SK-MEL-5 (cell line): Measurements from ENCODE around the gene ORM2. TPM values are rescaled to one million over a fixed set of nuclear protein-coding genes. Genes with fewer than 3 reads are reported as not detected.
A peak's percentile ranks its signal among the peaks of the same experiment; 100 is the strongest.
"Not testable (repeated sequence)": the region's sequence is repeated elsewhere in the genome, so short reads cannot be mapped to it uniquely, and the experiment has no call there.

ENCODE experiments used
- DNase-seq: peaks from one replicate; pipeline ENCODE4 v3.0.0-alpha.2; 2016; ENCODE audit warnings: low read depth, low spot score
- in situ Hi-C: cut with HindIII; loops from 2 replicates; pipeline ENCODE4 v1.10.0; 2016; ENCODE audit warnings: low sequenced_read_pairs, high pct_unique_total_duplicates, low pct_unique_long_range_greater_than_20kb
- total RNA-seq: library from RNA; depleted of rRNA; stranded (reverse); fragments of >200 nt; shearing (Covaris generic); gene quantifications from 2 replicates; pipeline ENCODE4 v1.2.3, GENCODE V29; 2014

The ORM2 gene
- total RNA-seq, 1 experiment from 2014 or later: not detected

- in situ Hi-C loops: no loop called here
- no peak for DNase-seq
Observed at GRCh38 chr9:114308361-114308950, 21.2 kb upstream of the ORM2 start.

GRCh38 chr9:114309096-114309495 is 20.6 kb upstream of the ORM2 start:
- in situ Hi-C loops: no loop called here
- no peak for DNase-seq

- in situ Hi-C loops: no loop called here
- no peak for DNase-seq
Observed at GRCh38 chr9:114310471-114311450, 18.9 kb upstream of the ORM2 start.

GRCh38 chr9:114311571-114312512 is 17.8 kb upstream of the ORM2 start:
- in situ Hi-C loops: no loop called here
- no peak for DNase-seq

GRCh38 chr9:114312513-114312875 is 17.2 kb upstream of the ORM2 start:
- in situ Hi-C loops: no loop called here
- no peak for DNase-seq

GRCh38 chr9:114313186-114313585 is 16.5 kb upstream of the ORM2 start:
- no peak for DNase-seq

GRCh38 chr9:114314256-114314867 is 15.3 kb upstream of the ORM2 start:
- DNase-seq: no peak
- in situ Hi-C loops: no loop called here

More at GRCh38 chr9:114313186-114313585, 16.5 kb upstream of the ORM2 start:
- in situ Hi-C loops: no loop called here

- DNase-seq: no peak
- in situ Hi-C loops: no loop called here
Observed at GRCh38 chr9:114314881-114315722, 14.6 kb upstream of the ORM2 start.

- in situ Hi-C loops: no loop called here
- DNase-seq: no peak
Observed at GRCh38 chr9:114315723-114316363, 13.8 kb upstream of the ORM2 start.

GRCh38 chr9:114316605-114317230 is 13.0 kb upstream of the ORM2 start:
- DNase-seq: no peak
- in situ Hi-C loops: no loop called here

GRCh38 chr9:114317665-114318357 is 11.9 kb upstream of the ORM2 start:
- in situ Hi-C loops: no loop called here
- peak; percentile 58 for DNase-seq

GRCh38 chr9:114318416-114318815 is 11.3 kb upstream of the ORM2 start:
- in situ Hi-C loops: no loop called here
- no peak for DNase-seq

- in situ Hi-C loops: no loop called here
- DNase-seq: no peak
Observed at GRCh38 chr9:114319147-114319546, 10.5 kb upstream of the ORM2 start.

GRCh38 chr9:114320710-114321109 is 9.0 kb upstream of the ORM2 start:
- DNase-seq, in situ Hi-C loops: not testable (repeated sequence)

- in situ Hi-C loops: no loop called here
- no peak for DNase-seq
Observed at GRCh38 chr9:114321759-114322158, 7.9 kb upstream of the ORM2 start.
